Measurements from ENCODE around the gene SLC16A9.
"Not testable (repeated sequence)": the region's sequence is repeated elsewhere in the genome, so short reads cannot be mapped to it uniquely, and the experiment has no call there.

Gene SLC16A9

GRCh38 chr10:59672150-59672875, 37.3 kb downstream of the SLC16A9 start:
- DNase-seq = no peak

- DNase-seq = no peak
These were observed 39.4 kb downstream of the SLC16A9 start for GRCh38 chr10:59670269-59670668.

- DNase-seq = no peak
These were observed 41.6 kb downstream of the SLC16A9 start for GRCh38 chr10:59668096-59668495.

GRCh38 chr10:59666310-59666709, 43.3 kb downstream of the SLC16A9 start:
- no peak for DNase-seq

- not testable (repeated sequence) for DNase-seq
These were observed 46.4 kb downstream of the SLC16A9 start for GRCh38 chr10:59663213-59663612.

GRCh38 chr10:59657724-59658123, 51.9 kb downstream of the SLC16A9 start:
- DNase-seq = no peak

- no peak for DNase-seq
These were observed 54.3 kb downstream of the SLC16A9 start for GRCh38 chr10:59655309-59655708.

GRCh38 chr10:59654007-59654406, 55.6 kb downstream of the SLC16A9 start:
- DNase-seq = no peak

- no peak for DNase-seq
These were observed 57.7 kb downstream of the SLC16A9 start for GRCh38 chr10:59651902-59652301.

- DNase-seq = no peak
These were observed 59.9 kb downstream of the SLC16A9 start for GRCh38 chr10:59649606-59650346.

- no peak for DNase-seq
These were observed 60.9 kb downstream of the SLC16A9 start for GRCh38 chr10:59648711-59649201.

- no peak for DNase-seq
These were observed 64.8 kb downstream of the SLC16A9 start for GRCh38 chr10:59644841-59645240.

GRCh38 chr10:59641688-59642087, 68.0 kb downstream of the SLC16A9 start:
- DNase-seq = not testable (repeated sequence)

GRCh38 chr10:59635502-59636290, 74.0 kb downstream of the SLC16A9 start:
- DNase-seq = no peak

GRCh38 chr10:59634102-59634501, 75.5 kb downstream of the SLC16A9 start:
- DNase-seq = no peak

- DNase-seq = no peak
These were observed 76.6 kb downstream of the SLC16A9 start for GRCh38 chr10:59633063-59633462.

GRCh38 chr10:59631882-59632807, 77.5 kb downstream of the SLC16A9 start:
- no peak for DNase-seq

GRCh38 chr10:59631237-59631636, 78.4 kb downstream of the SLC16A9 start:
- no peak for DNase-seq

GRCh38 chr10:59628965-59629364, 80.7 kb downstream of the SLC16A9 start:
- no peak for DNase-seq

- no peak for DNase-seq
These were observed 81.2 kb downstream of the SLC16A9 start for GRCh38 chr10:59628456-59628855.

GRCh38 chr10:59627366-59628018, 82.2 kb downstream of the SLC16A9 start:
- DNase-seq = no peak

GRCh38 chr10:59626523-59626869, 83.2 kb downstream of the SLC16A9 start:
- DNase-seq = no peak
